SU-DHL-6 (cell line): ENCODE results near the gene RAB6B.

Experiments used
- EZH2phosphoT487 ChIP-seq: fragments of 200-600 bp; sonication (generic), shearing (Covaris generic); conservative IDR thresholded peaks from 2 replicates; pipeline ENCODE4 v1.6.1; 2018; ENCODE audit warnings: mild to moderate bottlenecking, antibody characterized with exemption, low read length, moderate library complexity, mixed read lengths
- TF ChIP-seq, protein P1 (sequence below): fragments of 200-600 bp; sonication (generic); IDR thresholded peaks from one replicate; pipeline ENCODE4 v1.5.1; 2017; ENCODE audit warnings: antibody characterized with exemption, mild to moderate bottlenecking, low read length, moderate library complexity; ENCODE audit not compliant: insufficient read depth, poor library complexity, severe bottlenecking

DNA sequence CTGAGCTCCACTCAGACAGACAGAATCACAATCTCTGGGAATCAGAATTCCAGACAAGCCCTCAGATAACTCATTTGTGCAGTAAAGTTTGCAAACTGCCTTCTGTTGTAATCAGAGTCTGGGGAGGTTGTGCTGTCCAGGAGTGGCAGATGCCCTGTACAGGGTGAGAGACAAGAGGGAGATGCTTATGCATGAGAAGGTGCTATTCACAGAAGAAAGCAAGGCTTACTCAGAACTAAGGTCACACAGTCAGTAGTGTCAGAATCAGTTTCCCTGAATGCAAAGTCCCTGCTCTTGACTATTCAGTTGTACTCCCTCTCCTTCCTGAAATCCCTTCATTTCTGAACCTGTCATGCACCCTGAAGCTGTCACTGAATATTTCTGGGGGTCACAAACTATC, 46.3 kb downstream of the RAB6B start:
- TF ChIP-seq, protein P1, sequence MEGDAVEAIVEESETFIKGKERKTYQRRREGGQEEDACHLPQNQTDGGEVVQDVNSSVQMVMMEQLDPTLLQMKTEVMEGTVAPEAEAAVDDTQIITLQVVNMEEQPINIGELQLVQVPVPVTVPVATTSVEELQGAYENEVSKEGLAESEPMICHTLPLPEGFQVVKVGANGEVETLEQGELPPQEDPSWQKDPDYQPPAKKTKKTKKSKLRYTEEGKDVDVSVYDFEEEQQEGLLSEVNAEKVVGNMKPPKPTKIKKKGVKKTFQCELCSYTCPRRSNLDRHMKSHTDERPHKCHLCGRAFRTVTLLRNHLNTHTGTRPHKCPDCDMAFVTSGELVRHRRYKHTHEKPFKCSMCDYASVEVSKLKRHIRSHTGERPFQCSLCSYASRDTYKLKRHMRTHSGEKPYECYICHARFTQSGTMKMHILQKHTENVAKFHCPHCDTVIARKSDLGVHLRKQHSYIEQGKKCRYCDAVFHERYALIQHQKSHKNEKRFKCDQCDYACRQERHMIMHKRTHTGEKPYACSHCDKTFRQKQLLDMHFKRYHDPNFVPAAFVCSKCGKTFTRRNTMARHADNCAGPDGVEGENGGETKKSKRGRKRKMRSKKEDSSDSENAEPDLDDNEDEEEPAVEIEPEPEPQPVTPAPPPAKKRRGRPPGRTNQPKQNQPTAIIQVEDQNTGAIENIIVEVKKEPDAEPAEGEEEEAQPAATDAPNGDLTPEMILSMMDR = no peak
- TF ChIP-seq EZH2phosphoT487 = no peak
